DMS79 (cell line): ENCODE data around the gene STK16.
"Not testable (repeated sequence)": the region's sequence is repeated elsewhere in the genome, so short reads cannot be mapped to it uniquely, and the experiment has no call there.

Experiments
- DNase-seq: peaks from one replicate; lab custom pipeline; 2025; lab: John Stamatoyannopoulos, UW

Gene STK16, protein sequence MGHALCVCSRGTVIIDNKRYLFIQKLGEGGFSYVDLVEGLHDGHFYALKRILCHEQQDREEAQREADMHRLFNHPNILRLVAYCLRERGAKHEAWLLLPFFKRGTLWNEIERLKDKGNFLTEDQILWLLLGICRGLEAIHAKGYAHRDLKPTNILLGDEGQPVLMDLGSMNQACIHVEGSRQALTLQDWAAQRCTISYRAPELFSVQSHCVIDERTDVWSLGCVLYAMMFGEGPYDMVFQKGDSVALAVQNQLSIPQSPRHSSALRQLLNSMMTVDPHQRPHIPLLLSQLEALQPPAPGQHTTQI

GRCh38 chr2:219245148-219245898, at the start of gene STK16, which contains the start of gene GLB1L:
STK16 (plus strand) TSS chr2:219245479; CDS start chr2:219246000, 521 bp downstream.
GLB1L (minus strand) TSS chr2:219245444; CDS start chr2:219243573, 1,871 bp downstream.
- peak; percentile 65 for DNase-seq

GRCh38 chr2:219197388-219197787, 47.9 kb upstream of the STK16 start:
- DNase-seq, result no peak

GRCh38 chr2:219198974-219199373, 46.3 kb upstream of the STK16 start:
- no peak for DNase-seq

- DNase-seq, result no peak
Observed at GRCh38 chr2:219199470-219200211, 45.6 kb upstream of the STK16 start.

DNA sequence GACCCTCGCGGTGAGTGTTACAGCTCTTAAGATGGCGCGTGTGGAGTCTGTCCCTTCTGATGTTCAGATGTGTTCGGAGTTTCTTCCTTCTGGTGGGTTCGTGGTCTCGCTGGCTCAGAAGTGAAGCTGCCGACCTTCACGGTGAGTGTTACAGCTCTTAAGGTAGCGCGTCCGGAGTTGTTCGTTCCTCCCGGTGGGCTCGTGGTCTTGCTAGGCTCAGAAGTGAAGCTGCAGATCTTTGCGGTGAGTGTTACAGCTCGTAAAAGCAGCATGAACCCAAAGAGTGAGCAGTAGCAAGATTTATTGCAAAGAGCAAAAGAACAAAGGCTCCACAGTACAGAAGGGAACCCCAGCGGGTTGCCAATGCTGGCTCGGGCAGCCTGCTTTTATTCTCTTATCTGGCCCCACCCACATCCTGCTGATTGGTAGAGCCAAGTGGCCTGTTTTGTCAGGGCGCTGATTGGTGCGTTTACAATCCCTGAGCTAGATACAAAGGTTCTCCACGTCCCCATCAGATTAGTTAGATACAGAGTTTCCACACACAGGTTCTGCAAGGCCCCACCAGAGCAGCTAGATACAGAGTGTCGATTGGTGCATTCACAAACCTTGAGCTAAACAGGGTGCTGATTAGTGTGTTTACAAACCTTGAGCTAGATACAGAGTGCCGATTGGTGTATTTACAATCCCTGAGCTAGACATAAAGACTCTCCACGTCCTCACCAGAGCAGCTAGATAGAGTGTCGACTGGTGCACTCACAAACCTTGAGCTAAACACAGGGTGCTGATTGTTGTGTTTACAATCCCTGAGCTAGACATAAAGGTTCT, 44.6 kb upstream of the STK16 start:
- not testable (repeated sequence) for DNase-seq

DNA sequence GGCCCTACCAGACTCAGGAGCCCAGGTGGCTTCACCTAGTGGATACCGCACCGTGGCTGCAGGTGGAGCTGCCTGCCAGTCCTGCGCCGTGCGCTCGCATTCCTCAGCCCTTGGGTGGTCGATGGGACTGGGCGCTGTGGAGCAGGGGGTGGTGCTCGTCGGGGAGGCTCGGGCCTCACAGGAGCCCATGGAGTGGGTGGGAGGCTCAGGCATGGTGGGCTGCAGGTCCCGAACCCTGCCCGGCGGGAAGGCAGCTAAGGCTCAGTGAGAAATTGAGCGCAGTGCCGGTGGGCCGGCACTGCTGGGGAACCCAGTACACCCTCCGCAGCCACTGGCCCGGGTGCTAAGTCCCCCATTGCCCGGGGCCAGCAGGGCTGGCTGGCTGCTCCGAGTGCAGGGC, 43.9 kb upstream of the STK16 start:
- DNase-seq, result not testable (repeated sequence)

DNA sequence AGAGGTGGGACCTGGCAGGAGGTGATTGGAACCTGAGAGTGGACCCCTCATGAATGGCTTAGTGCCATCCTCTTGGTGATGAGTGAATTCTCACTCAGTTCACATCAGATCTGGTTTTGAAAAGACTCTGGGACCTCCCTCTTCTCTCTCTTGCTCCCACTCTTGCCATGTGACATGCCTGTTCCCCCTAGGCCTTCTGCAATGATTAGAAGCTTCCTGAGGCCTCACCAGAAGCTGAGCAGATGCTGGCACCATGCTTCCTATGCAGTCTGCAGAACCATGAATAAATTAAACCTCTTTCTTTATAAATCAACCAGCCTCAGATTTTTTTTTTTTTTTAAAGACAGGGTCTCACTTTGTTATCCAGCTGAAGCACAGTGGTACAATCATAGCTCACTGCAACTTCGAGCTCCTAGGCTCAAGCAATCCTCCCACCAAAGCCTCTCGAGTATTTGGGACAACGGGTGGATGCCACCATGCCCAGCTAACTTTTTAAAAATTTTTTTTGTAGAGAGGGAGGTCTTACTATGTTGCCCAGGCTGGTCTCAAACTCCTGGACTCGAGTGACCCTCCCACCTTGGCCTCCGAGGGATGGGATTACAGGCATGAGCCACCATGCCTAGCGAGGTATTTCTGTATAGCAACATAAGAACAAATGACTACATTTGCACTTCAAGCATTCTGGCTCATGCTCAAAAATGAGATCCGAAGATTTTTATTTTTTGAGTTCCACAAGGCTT, 40.7 kb upstream of the STK16 start:
- no peak for DNase-seq

DNA sequence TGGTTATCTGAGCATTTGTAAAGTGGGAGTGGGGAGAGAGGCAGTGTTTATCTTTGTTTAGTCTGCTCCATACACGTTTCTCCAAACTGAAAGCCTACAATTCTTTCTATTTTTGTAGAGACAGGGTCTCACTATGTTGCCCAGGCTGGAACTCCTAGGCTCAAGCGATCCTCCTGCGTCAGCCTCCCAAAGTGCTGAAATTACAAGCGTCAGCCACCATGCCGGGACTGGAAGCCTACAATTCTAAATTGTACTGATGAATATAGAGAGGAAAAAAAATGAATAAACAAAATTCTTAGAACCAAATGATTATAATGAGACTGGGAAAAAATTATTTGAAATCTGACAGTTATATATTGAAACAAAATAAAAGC, 40.1 kb upstream of the STK16 start:
- no peak for DNase-seq

DNA sequence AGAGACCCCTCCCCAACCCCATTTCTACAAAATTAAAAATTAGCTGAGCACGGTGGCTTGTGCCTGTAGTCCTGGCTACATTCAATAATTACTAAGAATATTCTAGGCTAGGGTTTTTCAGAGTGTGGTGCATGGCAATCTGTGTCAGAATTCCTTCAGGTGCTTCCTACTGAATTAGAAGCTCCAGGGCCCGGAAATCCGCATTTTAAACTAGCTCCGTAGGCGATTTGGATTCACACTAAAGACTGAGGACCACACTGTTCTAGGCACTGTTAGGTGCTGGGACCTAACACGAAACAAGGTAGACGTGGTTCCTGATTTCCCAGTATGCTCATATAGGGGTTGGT, 39.3 kb upstream of the STK16 start:
- no peak for DNase-seq

DNA sequence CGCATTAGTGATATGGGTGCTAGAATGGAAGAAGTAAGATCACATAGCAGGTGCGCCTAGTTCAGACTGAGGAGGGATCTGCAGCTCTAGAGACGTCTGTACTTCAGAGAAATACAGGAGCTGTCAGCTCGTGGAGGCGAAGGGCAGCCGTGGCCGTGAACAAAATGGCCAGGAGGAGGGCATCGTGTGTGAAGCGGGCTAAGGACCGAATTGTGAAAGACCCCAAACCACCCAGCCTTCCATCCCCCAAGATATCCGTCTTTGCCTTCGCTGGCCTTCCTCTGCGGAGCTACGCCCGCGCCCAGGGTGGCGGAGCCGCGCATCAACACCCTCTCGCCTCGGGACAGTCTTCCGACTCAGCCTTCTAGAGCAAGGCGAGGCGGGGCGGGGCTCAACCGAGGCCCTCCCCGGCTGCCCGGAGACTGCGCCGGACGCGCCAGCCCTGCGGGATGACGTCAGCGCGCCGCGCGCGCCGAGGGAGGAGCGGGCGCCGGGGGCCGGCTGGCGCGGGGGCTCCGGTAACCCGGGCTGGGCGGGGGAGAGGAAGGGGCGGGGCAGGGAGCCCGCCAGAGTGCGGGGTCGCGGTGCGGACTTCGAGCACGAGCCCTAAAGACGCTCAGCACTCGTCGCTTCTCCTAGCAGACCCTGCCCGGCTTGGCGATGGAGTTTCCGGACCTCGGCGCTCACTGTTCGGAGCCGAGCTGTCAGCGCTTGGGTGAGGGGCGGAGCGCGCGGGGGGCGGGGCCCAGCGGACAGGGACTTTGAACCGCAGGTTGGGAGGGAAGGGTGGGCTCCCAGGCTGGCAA, 38.7 kb upstream of the STK16 start, which contains the start of gene ZFAND2B:
Gene ZFAND2B, plus strand, starts transcription at position 455 of the 806 bp plus-strand sequence. Its CDS starts 206 bp downstream, at position 661.
- peak; percentile 79 for DNase-seq

- DNase-seq, result no peak
Observed at GRCh38 chr2:219207134-219207883, 38.0 kb upstream of the STK16 start.

- DNase-seq, result peak; percentile 34
Observed at GRCh38 chr2:219207884-219208740, 37.2 kb upstream of the STK16 start.

DNA sequence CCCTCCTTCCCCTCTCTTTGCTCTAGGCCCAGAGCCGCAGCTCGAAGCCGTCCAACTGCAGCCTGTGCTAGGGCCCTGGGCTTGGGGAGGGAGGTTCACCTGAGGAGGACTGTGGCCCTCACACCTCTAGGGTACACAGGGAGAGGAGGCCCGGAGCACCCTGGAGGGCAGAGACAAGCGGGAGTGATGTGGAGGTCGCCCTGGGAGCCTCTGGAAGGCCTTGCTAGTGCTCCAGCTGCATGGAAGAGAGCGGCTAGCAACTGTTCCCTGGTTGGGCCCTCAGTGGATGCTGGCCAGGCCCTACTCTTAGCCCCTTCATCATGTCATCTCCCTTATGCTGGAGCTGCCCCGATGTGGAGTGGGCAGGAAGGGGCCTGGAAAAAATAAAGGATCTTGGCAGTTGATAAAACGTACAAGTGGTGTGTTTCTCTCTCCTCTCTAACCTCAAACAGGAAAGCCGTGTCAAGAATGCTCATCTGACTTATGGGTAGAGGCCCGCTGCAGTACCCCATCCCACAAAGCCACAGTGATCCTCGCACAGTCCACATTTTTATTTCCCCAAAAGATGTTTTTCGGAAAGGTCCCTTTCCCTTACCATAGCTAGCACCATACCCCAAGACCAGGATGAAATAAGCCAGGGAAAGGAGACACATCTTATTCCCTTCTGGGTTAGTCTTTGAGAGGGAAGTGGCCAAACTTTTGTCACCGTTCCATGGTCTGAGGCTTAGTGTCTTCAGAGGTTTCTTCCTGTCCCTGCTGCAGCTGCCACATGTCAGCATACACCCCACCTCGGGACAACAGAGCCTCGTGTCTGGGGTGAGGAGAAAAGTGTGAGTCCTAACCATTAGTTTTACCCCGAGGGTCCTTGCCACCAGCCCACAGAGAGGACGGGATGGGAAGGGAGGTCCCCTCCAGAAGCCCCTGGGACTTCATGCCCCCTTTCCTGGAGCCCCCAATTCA, 35.8 kb upstream of the STK16 start:
- no peak for DNase-seq

DNA sequence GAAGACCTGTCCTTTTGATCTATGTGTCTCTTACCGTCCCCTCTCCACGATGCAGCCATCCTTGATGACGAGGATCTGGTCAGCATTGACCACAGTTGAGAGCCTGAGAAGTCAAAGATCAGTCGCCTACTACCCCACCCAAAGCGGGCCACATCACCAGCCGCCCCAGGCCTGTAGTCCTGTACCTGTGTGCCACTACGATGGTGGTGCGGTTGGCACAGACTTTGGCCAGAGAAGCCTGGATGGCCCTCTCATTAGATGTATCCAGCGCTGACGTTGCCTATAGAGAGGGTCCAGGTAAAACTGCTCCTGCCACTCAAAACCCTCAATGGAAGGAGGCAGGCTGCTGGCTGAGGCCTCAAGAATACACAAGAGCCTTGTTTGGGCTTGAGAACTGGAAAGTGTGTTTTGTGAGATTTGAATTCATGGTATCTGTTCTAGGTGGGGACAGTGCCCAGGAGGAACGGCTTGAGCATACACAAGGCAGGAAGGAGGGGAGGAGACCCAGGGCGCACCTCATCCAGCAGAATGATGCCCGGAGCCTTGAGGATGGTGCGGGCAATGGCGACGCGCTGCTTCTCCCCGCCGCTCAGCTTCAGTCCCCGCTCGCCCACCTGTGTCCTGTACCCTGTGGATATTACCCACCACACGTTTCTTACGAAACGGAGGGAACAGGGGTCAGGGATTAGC, 34.9 kb upstream of the STK16 start:
- DNase-seq, result no peak

- DNase-seq, result no peak
Observed at GRCh38 chr2:219210886-219211362, 34.4 kb upstream of the STK16 start.

DNA sequence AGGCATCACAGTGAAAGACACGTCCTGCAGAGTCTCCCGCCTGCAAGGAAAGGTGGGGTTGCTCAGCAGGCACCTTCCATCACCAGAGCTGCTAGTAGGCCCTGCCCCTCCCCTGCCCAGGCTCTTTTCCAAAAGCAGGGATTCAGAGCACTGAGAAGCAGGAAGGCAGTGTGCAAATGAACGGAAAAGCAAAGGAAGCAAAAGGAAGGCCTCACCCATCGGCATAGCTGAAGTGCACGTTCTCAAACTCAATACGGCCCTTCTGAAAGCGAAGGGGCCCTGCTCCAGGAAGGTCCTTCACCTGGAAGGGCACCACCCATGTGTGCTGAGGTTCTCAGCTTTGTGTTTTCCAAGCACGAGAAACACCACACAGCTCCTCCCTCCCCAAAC, 32.3 kb upstream of the STK16 start:
- no peak for DNase-seq
